Measurements from ENCODE around the gene LRRC3. TPM values are rescaled to one million over a fixed set of nuclear protein-coding genes. Genes with fewer than 3 reads are reported as not detected.

Gene LRRC3
- total RNA-seq, 1 donor from 2014 or later: 2.7 TPM

Other genes starting within 250 kb of the LRRC3 start
- 4.3 TPM for gene ICOSLG, start 214.6 kb upstream of the LRRC3 start, total RNA-seq
- gene DNMT3L, start 193.6 kb upstream of the LRRC3 start, total RNA-seq: not detected
- not detected for gene AIRE, start 169.6 kb upstream of the LRRC3 start, total RNA-seq
- 42.7 TPM for gene PFKL, start 155.5 kb upstream of the LRRC3 start, total RNA-seq
- gene CFAP410, start 116.1 kb upstream of the LRRC3 start, total RNA-seq: 13.9 TPM
- 1.9 TPM for gene TRPM2, start 101.9 kb upstream of the LRRC3 start, total RNA-seq
- not detected for gene KRTAP10-1, start 84.7 kb downstream of the LRRC3 start, total RNA-seq
- not detected for gene KRTAP10-2, start 96.0 kb downstream of the LRRC3 start, total RNA-seq
- not detected for gene KRTAP10-3, start 103.3 kb downstream of the LRRC3 start, total RNA-seq
- gene KRTAP10-4, start 118.2 kb downstream of the LRRC3 start, total RNA-seq: not detected
- not detected for gene KRTAP10-5, start 125.1 kb downstream of the LRRC3 start, total RNA-seq
- not detected for gene KRTAP10-6, start 137.0 kb downstream of the LRRC3 start, total RNA-seq
- not detected for gene KRTAP10-7, start 145.1 kb downstream of the LRRC3 start, total RNA-seq
- not detected for gene KRTAP10-8, start 156.6 kb downstream of the LRRC3 start, total RNA-seq
- not detected for gene KRTAP10-9, start 171.6 kb downstream of the LRRC3 start, total RNA-seq
- not detected for gene KRTAP10-10, start 181.8 kb downstream of the LRRC3 start, total RNA-seq
- gene KRTAP10-11, start 190.9 kb downstream of the LRRC3 start, total RNA-seq: not detected
- gene KRTAP12-4, start 199.1 kb downstream of the LRRC3 start, total RNA-seq: not detected
- not detected for gene KRTAP12-3, start 202.4 kb downstream of the LRRC3 start, total RNA-seq
- not detected for gene KRTAP12-2, start 211.4 kb downstream of the LRRC3 start, total RNA-seq
- gene KRTAP12-1, start 226.7 kb downstream of the LRRC3 start, total RNA-seq: not detected
- not detected for gene KRTAP10-12, start 241.7 kb downstream of the LRRC3 start, total RNA-seq

Data from Right ventricle myocardium superior (tissue), 1 donor.